GM08714 (cell line): ENCODE measurements around the gene IFIT3.

Experiments
- H3K4me3 ChIP-seq: fragments of 200-500 bp; sonication (Bioruptor generic); 2 replicates; pipeline ENCODE4 v1.5.1; 2014; ENCODE audit warnings: mild to moderate bottlenecking, low read length, inconsistent platforms
- ZNF274 ChIP-seq: IDR thresholded peaks from 2 replicates; pipeline ENCODE4 v1.6.1; 2012; ENCODE audit warnings: mild to moderate bottlenecking, low read depth, low read length

Gene IFIT3

DNA sequence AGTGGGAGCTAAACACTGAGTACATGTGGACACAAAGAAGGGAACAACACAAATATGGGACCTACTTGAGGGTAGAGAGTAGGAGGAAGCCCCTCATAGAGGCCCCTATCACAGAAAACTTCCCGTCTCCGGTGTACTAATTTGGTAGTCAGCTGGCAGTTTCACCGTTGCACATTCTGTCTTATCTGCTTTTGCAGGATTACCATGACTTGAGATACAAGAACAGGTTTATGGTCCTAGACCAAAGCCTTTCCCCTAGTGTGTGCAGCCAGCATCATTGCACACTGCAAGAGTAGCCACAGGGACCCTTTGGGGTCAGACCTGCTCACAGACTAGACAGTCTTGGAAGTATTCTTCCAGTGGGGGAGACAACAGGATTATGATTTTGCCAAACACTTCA is 44.2 kb downstream of the IFIT3 start:
- no peak for TF ChIP-seq ZNF274
- no peak overlapping the region for H3K4me3 ChIP-seq

DNA sequence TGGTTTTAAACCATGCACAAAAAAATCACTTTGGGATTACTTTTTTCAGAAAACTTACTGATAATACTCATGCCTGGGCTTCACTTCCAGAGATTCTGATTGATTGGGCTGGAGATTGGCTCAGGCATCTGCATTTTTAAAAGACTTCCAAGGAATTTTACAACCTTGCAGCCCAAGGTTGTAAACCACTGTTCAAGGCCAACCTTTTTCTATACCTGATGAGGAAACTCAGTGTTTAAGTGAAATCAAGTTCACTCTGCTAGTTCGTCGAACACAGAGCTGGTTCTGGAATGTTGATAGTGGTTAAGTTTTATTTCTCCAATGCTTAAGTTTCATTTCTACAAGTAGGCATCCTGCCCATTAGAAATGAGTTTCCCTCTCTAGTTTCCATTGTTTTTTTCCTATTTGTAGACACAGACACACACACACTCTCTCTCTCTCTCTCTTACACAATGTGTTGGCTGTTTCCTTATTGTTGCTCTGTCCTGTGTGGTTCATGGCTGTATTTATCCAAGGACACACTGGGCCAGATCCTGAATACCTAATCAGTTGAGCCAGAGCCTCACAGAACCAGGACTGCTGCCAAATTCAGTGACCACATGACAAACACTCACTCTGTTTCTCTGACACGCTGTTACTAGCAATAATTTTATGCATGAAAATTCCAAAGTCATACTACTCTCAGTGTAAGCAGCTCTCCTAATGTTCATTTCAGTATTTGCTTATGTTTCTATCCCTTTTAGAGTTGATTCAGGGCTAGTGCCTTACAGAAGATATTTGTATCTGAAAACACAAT is 46.3 kb downstream of the IFIT3 start:
- no peak for TF ChIP-seq ZNF274
- H3K4me3 ChIP-seq, result no peak overlapping the region

DNA sequence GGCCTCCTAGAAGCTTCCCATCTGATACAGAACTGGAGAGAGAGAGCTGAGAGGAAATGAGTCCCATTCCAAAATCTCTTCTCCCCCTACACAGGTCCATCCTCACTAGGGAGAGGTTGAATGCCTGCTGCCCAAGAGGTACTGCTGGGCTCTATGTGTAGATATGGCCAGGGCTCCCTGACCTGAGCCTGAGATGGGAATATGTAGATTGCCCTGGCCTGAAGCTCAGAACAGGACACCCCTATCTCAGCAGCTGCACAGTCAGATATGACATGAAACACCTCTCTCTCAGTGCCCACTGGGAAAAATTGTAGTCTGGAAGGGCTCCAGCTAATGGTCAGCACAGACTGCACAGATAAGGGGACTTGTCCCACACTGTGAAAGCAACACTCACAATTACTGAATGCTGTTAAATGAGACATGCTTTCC is 46.9 kb downstream of the IFIT3 start:
- no peak overlapping the region for H3K4me3 ChIP-seq
- TF ChIP-seq ZNF274, result no peak

DNA sequence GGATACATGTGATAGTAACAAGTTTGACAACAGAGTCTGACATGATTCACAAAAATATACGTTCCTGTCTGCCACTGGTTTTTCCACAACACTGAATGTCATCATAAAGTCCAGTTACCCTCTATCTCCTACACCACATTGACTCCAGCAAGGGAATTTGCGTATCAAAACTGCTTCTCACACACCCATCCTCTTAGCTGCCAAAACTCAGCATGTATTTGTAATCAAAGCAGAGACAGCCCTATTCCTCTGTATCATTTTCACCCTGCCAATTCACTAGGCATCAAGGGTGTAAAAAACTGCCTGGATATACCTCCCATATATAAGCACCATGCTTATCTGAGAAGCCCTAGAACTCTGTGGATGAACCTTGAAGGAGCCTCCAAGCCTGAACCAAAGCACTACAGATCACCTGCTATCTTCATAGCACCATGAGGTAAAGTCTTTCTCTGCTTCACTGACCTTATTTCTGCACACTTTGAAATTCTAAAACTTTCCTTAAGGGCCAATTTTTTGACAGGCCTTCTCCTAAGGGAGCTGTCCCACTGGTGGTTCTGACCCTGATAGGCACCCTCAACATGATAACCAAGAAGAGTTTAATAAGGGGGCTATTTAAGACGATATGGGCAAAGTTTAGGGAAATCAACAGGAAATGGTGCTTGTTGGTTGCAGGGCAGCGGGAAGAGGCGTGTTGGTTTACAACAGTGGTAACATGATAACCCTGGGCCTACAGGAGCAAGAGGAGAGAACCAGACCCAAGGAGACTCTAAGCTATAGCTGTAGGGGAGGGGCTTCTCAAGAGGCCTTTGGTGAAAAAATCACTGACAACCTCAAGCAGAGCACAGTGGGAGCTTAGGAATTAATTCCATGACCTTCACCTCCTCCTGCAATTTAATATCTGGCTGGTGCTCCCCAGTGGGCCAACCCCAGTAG is 50.2 kb downstream of the IFIT3 start, which contains the start of gene IFIT1B:
IFIT1B (plus strand) TSS at position 352 of the 933 bp plus-strand sequence; CDS start at position 432, 80 bp downstream.
- H3K4me3 ChIP-seq, result no peak within 1 kb of the TSS
- no peak for TF ChIP-seq ZNF274

DNA sequence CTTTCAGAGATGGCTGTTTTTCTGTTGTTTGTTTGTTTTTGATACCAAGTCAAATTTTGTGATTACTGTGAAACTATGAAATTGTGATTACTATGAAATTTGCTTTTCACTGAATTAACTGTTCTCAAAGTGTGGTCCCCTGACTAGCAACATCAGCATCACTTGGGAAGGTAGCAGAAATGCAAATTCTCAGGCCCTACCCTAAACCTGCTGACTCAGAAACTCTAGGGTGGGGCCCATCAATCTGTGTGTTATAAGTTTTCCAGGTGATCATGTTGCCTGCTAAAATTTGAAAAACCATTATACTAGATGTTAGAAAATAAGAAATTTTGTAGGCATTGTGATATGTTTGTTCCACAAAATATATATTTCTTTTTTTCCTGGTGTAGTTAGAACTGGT is 51.3 kb downstream of the IFIT3 start:
- no peak for TF ChIP-seq ZNF274
- H3K4me3 ChIP-seq, result no peak overlapping the region

DNA sequence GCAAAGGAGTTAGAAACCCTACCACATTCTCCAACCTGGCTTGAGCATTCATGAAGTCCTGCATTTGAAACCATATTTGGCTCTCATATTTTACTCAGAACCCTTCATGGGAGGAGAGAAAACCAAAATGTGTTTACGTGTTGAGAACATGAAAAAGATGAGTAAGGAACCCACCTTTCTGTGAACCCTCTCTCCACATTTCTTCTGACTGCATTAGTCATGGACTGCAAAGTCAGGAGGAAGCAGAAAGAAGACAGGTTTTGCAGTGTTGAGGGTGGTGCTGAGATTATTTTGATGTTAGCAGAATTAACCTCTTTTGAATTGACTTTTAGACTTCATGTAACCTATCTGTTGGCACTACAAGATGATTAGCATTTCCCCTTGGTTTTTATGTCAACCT is 55.0 kb downstream of the IFIT3 start:
- TF ChIP-seq ZNF274, result no peak
- H3K4me3 ChIP-seq, result no peak overlapping the region

DNA sequence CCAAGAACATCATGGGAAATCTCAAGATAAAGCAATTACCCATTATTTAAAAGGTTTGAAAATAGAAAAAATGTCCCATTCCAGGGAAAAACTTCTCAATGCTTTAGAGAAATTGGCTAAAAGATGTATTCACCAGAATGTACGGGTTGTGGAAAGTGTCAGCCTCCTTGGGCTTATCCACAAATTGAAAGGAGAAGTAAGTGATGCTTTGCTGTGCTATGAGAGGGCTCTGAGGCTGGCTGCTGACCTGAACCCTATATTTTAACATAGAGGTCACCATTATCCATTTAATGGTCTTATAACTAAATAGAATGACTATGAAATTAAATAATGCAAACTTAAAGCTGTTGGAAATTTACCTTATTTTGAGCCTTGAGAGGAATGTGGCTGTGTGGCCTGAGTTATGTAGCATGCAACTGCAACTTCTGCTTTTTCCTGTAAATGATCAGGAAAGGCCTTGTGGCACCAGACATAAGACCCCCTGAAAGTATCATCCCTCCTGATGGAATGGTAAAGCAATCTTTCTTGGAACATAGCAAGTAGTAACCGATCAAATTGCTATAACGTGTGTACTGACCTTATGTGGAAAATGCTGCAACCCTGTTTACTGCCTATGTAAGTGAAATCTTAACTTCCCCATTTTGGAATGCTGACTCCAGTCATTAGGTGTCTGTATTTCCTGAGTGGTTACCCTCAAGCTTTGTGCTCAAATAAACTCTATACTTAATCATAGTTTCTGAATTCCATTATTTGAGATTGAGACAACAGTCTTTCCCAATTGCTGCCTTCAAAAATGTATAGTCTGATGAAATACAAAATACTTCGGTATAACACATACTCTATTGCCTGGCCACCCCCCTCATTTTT is 56.9 kb downstream of the IFIT3 start:
- no peak for TF ChIP-seq ZNF274

DNA sequence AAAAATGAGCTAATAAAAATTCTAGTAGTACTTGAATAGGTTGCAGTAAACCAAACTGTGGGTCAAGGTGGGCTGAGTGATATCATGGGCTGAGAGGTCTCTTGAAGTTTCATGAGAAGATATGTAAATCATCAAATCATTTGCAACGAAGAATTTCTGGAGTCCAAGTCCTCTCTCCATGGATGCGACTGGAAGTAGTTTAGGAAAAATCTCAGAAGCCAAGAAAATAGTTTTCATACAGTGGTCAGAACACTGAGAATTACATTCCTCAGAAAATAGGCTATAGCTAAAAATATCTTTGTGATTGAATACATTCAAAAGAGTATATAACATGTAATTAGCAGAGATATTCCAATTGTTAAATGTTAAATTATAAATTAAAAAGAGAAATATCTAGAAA is 61.0 kb downstream of the IFIT3 start:
- no peak for TF ChIP-seq ZNF274
- no peak overlapping the region for H3K4me3 ChIP-seq

More for the DNA sequence above, 56.9 kb downstream of the IFIT3 start:
- no peak overlapping the region for H3K4me3 ChIP-seq

DNA sequence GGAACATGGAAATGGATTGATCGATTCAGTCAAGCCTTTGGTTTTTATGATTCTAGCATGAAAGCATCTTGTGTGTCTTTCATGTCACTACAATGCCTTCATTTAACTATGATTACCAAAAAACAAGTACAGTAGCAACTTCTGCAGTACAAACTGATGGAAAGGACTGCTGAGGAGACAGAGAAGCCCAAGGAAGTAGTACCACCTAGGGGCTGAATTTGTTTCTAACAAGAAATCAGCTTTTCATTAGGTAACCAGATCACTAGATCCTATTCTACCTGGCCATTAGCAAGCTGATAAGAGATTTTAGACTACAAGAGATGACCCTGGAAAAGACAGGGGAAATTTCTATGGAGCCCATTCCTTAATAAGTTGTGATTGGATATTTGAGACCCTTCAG is 61.5 kb downstream of the IFIT3 start:
- no peak for TF ChIP-seq ZNF274
- H3K4me3 ChIP-seq, result no peak overlapping the region
